ENCODE results near the gene SRCAP. TPM values are rescaled to one million over a fixed set of nuclear protein-coding genes. Genes with fewer than 3 reads are reported as not detected.

Gene SRCAP
- polyA plus RNA-seq, 1 experiment, result 3.1 TPM

- CTCF ChIA-PET, result no interaction called here
Measured at GRCh38 chr16:30753596-30753995, 54.6 kb downstream of the SRCAP start.

GRCh38 chr16:30755955-30756780, 57.2 kb downstream of the SRCAP start:
- Histone ChIP-seq H3K27ac (ENCODE audit: low read depth, low read length) (no peak overlapping the region), H3K4me3 (ENCODE audit: low read depth, low read length) (no peak overlapping the region), H3K9me3 (ENCODE audit: control insufficient read depth, insufficient read depth, low read length) (no peaks in the 10 kb centered on the region), H3K27me3 (ENCODE audit: control insufficient read depth, insufficient read depth, low read length) (no peaks in the 10 kb centered on the region)
- no peak for TF ChIP-seq CTCF (IDR thresholded peaks at IDR 0.05; ENCODE audit: low read depth, low read length)
- POLR2A ChIA-PET, result no interaction called here
- CTCF ChIA-PET, result no interaction called here
- no peak for DNase-seq (ENCODE audit: low read depth, low spot score)

More at GRCh38 chr16:30753596-30753995, 54.6 kb downstream of the SRCAP start:
- Histone ChIP-seq H3K4me3 (ENCODE audit: low read depth, low read length) (no peak overlapping the region), H3K9me3 (ENCODE audit: control insufficient read depth, insufficient read depth, low read length) (no peaks in the 10 kb centered on the region), H3K27me3 (ENCODE audit: control insufficient read depth, insufficient read depth, low read length) (no peaks in the 10 kb centered on the region), H3K27ac (ENCODE audit: low read depth, low read length) (no peak overlapping the region)
- POLR2A ChIA-PET, result no interaction called here
- TF ChIP-seq CTCF (IDR thresholded peaks at IDR 0.05; ENCODE audit: low read depth, low read length), result no peak
- DNase-seq (ENCODE audit: low read depth, low spot score), result no peak

DNA sequence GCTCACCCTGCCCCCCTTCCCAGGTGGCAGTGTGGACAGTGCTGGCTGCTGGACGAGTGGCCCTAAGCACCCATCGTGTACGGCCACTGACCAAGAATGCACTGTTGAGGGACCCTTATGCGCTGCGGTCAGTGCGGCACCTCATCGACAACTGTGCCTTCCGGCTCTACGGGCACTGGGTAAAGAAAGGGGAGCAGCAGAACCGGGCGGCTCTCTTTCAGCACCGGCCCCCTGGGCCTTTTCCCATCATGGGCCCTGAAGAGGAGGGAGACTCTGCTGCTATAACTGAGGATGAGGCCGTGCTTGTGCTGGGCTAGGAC, 57.8 kb downstream of the SRCAP start:
- no peaks in the 10 kb centered on the region; the same call in 1 of the 2 replicates for H3K9me3 ChIP-seq (ENCODE audit: control insufficient read depth, insufficient read depth, low read length)
- no peak for TF ChIP-seq CTCF (IDR thresholded peaks at IDR 0.05; ENCODE audit: low read depth, low read length)
- ChIA-PET CTCF (no interaction called here), POLR2A (no interaction called here)
- no peaks in the 10 kb centered on the region for H3K27me3 ChIP-seq (ENCODE audit: control insufficient read depth, insufficient read depth, low read length)
- H3K27ac ChIP-seq (ENCODE audit: low read depth, low read length), result no peak overlapping the region
- H3K4me3 ChIP-seq (ENCODE audit: low read depth, low read length), result no peak overlapping the region
- no peak for DNase-seq (ENCODE audit: low read depth, low spot score)

GRCh38 chr16:30757316-30757715, 58.3 kb downstream of the SRCAP start:
- no peak for TF ChIP-seq CTCF (IDR thresholded peaks at IDR 0.05; ENCODE audit: low read depth, low read length)
- ChIA-PET POLR2A (interaction anchor here (1.2 kb wide), 1 partner anchor 9 kb away, joined by 6 read pairs; the partner anchor contains the start of gene PHKG2), CTCF (no interaction called here)
- Histone ChIP-seq H3K27me3 (ENCODE audit: control insufficient read depth, insufficient read depth, low read length) (no peaks in the 10 kb centered on the region), H3K27ac (ENCODE audit: low read depth, low read length) (no peak overlapping the region), H3K4me3 (ENCODE audit: low read depth, low read length) (no peak overlapping the region), H3K9me3 (ENCODE audit: control insufficient read depth, insufficient read depth, low read length) (no peaks in the 10 kb centered on the region; the same call in 1 of the 2 replicates)
- no peak for DNase-seq (ENCODE audit: low read depth, low spot score)

DNA sequence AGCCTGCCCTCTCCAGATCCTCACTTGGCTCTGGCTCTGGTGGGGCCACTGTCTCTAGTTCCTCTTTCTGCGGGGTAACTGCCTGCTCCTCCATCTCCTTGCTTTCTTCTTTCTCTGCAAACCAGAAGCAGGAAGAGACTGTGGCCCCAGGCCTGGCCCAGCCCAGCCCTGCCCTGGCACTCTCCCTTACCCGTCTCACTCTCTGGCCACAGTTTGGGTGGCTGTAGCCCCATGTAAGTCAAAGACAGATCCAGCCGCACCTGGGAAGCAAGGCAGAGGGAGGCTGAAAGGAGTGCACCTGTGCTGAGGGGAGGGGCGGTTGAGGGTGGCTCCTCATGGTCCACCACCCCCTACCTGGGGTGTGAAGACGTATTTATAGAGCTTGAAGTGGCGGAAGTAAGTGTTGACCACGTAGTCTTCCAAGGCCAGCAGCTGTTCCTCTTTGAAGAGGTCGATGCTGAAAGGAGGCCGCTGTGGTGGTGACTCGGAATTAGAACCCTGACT, 60.1 kb downstream of the SRCAP start:
- no peaks in the 10 kb centered on the region for H3K27me3 ChIP-seq (ENCODE audit: control insufficient read depth, insufficient read depth, low read length)
- ChIA-PET POLR2A (no interaction called here), CTCF (no interaction called here)
- H3K4me3 ChIP-seq (ENCODE audit: low read depth, low read length), result no peak overlapping the region
- no peak overlapping the region for H3K27ac ChIP-seq (ENCODE audit: low read depth, low read length)
- no peak for TF ChIP-seq CTCF (IDR thresholded peaks at IDR 0.05; ENCODE audit: low read depth, low read length)
- no peak for DNase-seq (ENCODE audit: low read depth, low spot score)
- H3K9me3 ChIP-seq (ENCODE audit: control insufficient read depth, insufficient read depth, low read length), result no peaks in the 10 kb centered on the region; the same call in 1 of the 2 replicates

Measured in AG04450 (cell line).